Esophagus (tissue), 2 donors: ENCODE results near the gene MTHFSD. TPM values are rescaled to one million over a fixed set of nuclear protein-coding genes. Genes with fewer than 3 reads are reported as not detected.

Source experiments
- H3K27ac ChIP-seq, 2 donors: one replicate each; pipeline ENCODE4 v1.5.1; 2013; ENCODE audit warnings: low read depth in 2 of 2, mild to moderate bottlenecking in 2 of 2, inconsistent platforms in 1 of 2, low read length in 1 of 2, moderate library complexity in 1 of 2
- H3K27me3 ChIP-seq, 2 donors: one replicate each; pipeline ENCODE4 v1.6.1; 2013; ENCODE audit warnings: low read length in 2 of 2, control low read depth in 1 of 2, mild to moderate bottlenecking in 1 of 2; ENCODE audit not compliant: insufficient read depth in 2 of 2, control insufficient read depth in 1 of 2
- H3K36me3 ChIP-seq, 2 donors: one replicate each; pipeline ENCODE4 v1.6.1; 2013; ENCODE audit warnings: low read length in 1 of 2; ENCODE audit not compliant: control insufficient read depth in 2 of 2, insufficient read depth in 2 of 2
- H3K4me1 ChIP-seq, 2 donors: one replicate each; pipeline ENCODE4 v1.6.1; 2013; ENCODE audit warnings: low read length in 1 of 2; ENCODE audit not compliant: control insufficient read depth in 2 of 2, insufficient read depth in 2 of 2
- H3K4me3 ChIP-seq, 2 donors: one replicate each; pipeline ENCODE4 v1.5.1; 2013; ENCODE audit warnings: low read length in 2 of 2, mild to moderate bottlenecking in 2 of 2, low read depth in 1 of 2, moderate library complexity in 1 of 2
- H3K9me3 ChIP-seq, 2 donors: one replicate each; pipeline ENCODE4 v1.6.1; 2013; ENCODE audit warnings: mild to moderate bottlenecking in 2 of 2, low read depth in 1 of 2, low read length in 1 of 2, moderate library complexity in 1 of 2; ENCODE audit not compliant: control insufficient read depth in 2 of 2, insufficient read depth in 1 of 2
- WGBS, 2 donors: extraction: QIAGEN DNeasy Blood & Tissue Kit; methylation state at CpG; one replicate each; pipeline ENCODE4 v1.1.7; 2013; 5-methylcytosine and 5-hydroxymethylcytosine counted together
- polyA plus RNA-seq, 2 donors: library from polyadenylated mRNA; stranded (reverse); fragments of 200-250 nt; gene quantifications; one replicate each; pipeline ENCODE4 v1.2.3, GENCODE V29; 2013
- donor health status: healthy with polysubstance abuse.
- donor health status: Bipolar disorder and iron deficiency.

Gene MTHFSD
- polyA plus RNA-seq, 2 donors: 9.7 to 14.1 TPM

- Histone ChIP-seq H3K4me1 (no peaks in the 10 kb centered on the region), H3K27ac (peak overlapping the region; percentile 17 to 74)
Measured at GRCh38 chr16:86531641-86532525, 23.2 kb downstream of the MTHFSD start.

GRCh38 chr16:86531191-86531545, 23.9 kb downstream of the MTHFSD start:
- no peaks in the 10 kb centered on the region for H3K4me1 ChIP-seq
- no peaks in the 10 kb centered on the region for H3K9me3 ChIP-seq
- H3K36me3 ChIP-seq: peaks cover 0 to 13% of the 10 kb centered on the region in 2 donors
- H3K4me3 ChIP-seq: no peak overlapping the region
- WGBS, 2 donors: 62 to 67% methylated on average over 7 of the region's 7 CpGs
- H3K27me3 ChIP-seq: no peaks in the 10 kb centered on the region
- peak overlapping the region; percentile 17 to 74 for H3K27ac ChIP-seq

More at GRCh38 chr16:86531641-86532525, 23.2 kb downstream of the MTHFSD start:
- 90% methylated on average over 48 to 49 of the region's 49 CpGs for WGBS, 2 donors
- Histone ChIP-seq H3K27me3 (no peaks in the 10 kb centered on the region), H3K4me3 (no peak overlapping the region), H3K36me3 (peaks cover 0 to 16% of the 10 kb centered on the region in 2 donors), H3K9me3 (no peaks in the 10 kb centered on the region)

- Histone ChIP-seq H3K27ac (peak overlapping the region in 1 of 2 donors; percentile 74), H3K36me3 (peaks cover 0 to 10% of the 10 kb centered on the region in 2 donors), H3K9me3 (no peaks in the 10 kb centered on the region), H3K4me1 (no peaks in the 10 kb centered on the region), H3K27me3 (no peaks in the 10 kb centered on the region), H3K4me3 (no peak overlapping the region)
- WGBS, 2 donors: 75 to 80% methylated on average over 31 of the region's 31 CpGs
Measured at GRCh38 chr16:86530251-86531190, 24.5 kb downstream of the MTHFSD start.

GRCh38 chr16:86529160-86529559, 25.9 kb downstream of the MTHFSD start:
- Histone ChIP-seq H3K4me3 (no peak overlapping the region), H3K27ac (no peak overlapping the region), H3K9me3 (no peaks in the 10 kb centered on the region), H3K4me1 (no peaks in the 10 kb centered on the region), H3K36me3 (peaks cover 0 to 8% of the 10 kb centered on the region in 2 donors), H3K27me3 (no peaks in the 10 kb centered on the region)
- 88 to 92% methylated on average over 8 of the region's 8 CpGs for WGBS, 2 donors

- 93% methylated on average over 38 of the region's 38 CpGs for WGBS, 2 donors
- Histone ChIP-seq H3K27ac (no peak overlapping the region), H3K9me3 (no peaks in the 10 kb centered on the region), H3K4me1 (no peaks in the 10 kb centered on the region), H3K36me3 (peaks cover 0 to 8% of the 10 kb centered on the region in 2 donors), H3K27me3 (no peaks in the 10 kb centered on the region), H3K4me3 (no peak overlapping the region)
Measured at GRCh38 chr16:86528061-86528929, 26.7 kb downstream of the MTHFSD start.

GRCh38 chr16:86527366-86527765, 27.7 kb downstream of the MTHFSD start:
- Histone ChIP-seq H3K9me3 (no peaks in the 10 kb centered on the region), H3K4me1 (no peaks in the 10 kb centered on the region), H3K27ac (no peak overlapping the region), H3K4me3 (no peak overlapping the region), H3K27me3 (no peaks in the 10 kb centered on the region), H3K36me3 (peaks cover 0 to 7% of the 10 kb centered on the region in 2 donors)
- WGBS, 2 donors: 91 to 95% methylated on average over 15 of the region's 15 CpGs

- Histone ChIP-seq H3K27me3 (no peaks in the 10 kb centered on the region), H3K4me3 (no peak overlapping the region), H3K4me1 (no peaks in the 10 kb centered on the region), H3K36me3 (no peaks in the 10 kb centered on the region), H3K9me3 (no peaks in the 10 kb centered on the region), H3K27ac (no peak overlapping the region)
- WGBS, 2 donors: 71 to 72% methylated on average over 12 of the region's 12 CpGs
Measured at GRCh38 chr16:86525696-86526095, 29.3 kb downstream of the MTHFSD start.

- H3K4me3 ChIP-seq: no peak overlapping the region
- 39 to 50% methylated on average over 6 of the region's 6 CpGs for WGBS, 2 donors
- H3K27me3 ChIP-seq: no peaks in the 10 kb centered on the region
- no peak overlapping the region for H3K27ac ChIP-seq
- H3K9me3 ChIP-seq: no peaks in the 10 kb centered on the region
- H3K36me3 ChIP-seq: no peaks in the 10 kb centered on the region
- peaks cover under 1 to 3% of the 10 kb centered on the region in 2 donors for H3K4me1 ChIP-seq
Measured at GRCh38 chr16:86524029-86524428, 31.0 kb downstream of the MTHFSD start.
